HG03469 (cell line): ENCODE data around the gene TNNI3.
A peak's percentile ranks its signal among the peaks of the same experiment; 100 is the strongest.

Source experiments
- ATAC-seq: cut with Tn5 transposase; IDR thresholded peaks from one replicate; pipeline ENCODE4 v1.9.1; 2021; ENCODE audit warnings: mild to moderate bottlenecking, moderate library complexity, moderate number of reproducible peaks; ENCODE audit not compliant: unreplicated experiment

TNNI3 gene

DNA sequence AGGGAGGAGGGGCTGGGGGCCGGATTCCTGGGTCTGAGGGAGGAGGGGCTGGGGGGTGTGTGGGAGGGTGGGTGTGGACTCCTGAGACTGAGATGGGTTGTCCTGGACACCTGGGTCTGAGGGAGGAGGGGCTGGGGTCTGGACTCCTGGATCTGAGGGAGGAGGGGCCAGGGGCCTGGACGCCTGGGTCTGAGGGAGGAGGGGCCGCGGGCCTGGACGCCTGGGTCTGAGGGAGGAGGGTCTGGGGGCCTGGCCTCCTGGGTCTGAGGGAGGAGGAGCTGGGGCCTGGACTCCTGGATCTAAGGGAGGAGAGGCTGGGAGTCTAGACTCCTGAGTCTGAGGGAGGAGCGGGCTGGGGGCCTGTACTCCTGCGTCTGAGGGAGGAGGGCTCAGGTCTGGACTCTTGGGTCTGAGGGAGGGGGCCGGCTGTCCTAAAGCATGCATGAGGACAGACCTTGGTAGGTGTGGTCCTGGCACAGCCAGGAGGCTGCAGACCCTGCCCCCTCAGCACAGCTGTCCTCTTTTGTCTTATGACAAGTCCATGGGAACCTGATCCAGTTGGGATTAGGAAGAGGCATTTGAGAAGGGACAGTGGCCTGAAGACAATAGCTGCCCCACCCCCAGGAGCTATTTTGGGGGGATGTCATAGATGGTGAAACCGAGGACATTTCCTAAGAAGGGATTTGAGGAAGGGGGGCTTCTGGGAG lies 9.8 kb downstream of the TNNI3 start:
- no peak for ATAC-seq

DNA sequence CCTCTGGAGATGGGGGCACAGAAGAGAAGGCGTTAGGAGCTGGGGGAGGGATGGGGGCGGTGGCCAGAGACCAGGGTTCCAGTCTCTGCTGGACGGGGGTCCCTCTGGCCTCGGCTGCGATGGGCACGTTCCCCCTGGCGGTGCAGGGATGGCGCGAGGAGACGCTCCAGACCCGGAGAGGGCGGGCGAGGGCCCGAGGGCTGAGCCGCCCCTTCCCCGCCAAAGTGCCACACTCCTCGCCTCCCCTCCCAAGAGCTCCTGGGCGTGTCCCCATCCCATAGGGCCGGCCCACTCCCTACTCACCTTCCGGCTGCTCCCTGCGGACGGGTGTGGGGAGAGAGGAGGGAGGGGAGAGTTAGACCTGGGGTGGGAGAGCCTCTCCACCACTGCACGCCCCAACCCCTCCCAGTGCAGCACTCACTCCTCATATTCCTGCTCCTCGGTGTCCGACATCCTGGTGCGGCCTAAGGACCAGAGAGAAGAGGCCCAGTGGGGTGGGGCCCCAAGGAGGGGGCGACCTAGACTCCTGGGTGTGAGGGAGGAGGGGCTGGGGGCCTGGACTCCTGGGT lies 10.7 kb downstream of the TNNI3 start:
- no peak for ATAC-seq

DNA sequence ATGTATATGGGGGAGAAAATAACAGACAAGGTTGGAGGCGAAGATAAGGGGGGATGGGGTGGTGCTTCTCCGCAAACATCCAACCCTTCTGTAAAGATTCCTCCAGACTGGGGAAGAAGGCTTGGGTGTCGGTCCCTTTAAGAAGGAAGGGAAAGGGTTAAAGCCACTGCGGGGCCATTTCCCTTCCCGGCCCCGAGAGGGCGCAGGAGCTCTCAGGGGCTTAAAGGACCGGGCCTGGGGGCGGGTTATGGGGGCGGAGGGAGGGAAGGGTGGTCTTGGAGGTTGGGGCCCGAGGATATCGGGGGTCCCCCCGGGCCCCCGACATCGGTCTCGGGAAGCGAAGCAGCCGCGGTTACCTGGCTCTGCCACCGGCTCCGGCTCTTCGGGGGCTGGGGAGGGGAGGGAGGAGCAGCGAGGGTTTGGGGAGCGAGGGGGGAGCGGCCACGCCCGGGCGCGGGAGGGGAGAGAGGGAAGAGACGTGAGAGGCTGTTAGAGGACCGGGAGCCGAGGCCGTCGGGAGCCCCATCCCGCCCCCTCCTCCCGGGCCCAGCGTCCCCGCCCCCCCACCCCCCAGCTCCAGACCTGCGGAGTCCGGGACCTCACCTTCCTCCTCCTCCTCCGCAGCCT lies 11.3 kb downstream of the TNNI3 start:
- no peak for ATAC-seq

DNA sequence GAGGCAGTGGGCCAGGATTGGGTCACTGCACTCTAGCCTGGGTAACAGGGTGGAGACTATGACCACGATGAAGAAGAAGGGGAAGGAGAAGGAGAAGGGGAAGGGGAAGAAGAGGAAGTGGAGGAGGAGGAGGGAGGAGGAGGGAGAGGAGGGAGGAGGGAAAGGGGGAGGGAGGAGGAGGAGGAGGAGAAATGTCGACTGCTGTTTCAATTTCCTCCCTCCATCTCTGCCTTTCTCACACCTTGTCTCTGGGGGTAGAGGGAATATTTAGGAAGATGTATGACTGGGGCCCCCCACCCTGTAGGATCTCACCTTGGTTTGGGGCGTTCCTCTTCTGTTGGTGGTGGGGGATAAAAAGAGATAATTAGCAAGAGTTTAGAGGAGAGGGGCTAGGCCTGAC lies 12.3 kb downstream of the TNNI3 start:
- no peak for ATAC-seq

DNA sequence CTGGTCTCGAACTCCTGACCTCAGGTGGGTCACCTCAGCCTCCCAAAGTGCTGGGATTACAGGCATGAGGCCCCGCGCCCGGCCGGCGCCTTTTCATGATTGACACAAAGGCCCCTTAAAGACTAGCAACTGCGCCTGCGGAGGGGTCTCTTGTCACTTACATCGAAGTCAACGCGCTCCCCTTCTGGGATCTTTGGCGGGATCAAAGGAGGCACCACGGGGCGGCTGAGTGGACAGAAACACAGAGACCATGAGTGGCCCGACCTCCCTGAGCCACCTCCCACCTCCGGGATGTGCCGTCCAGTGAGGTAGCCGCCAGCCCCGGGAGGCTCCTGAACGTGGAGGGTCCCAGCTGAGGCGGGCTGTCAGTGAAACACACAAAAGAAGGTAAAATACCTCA lies 15.8 kb downstream of the TNNI3 start:
- no peak for ATAC-seq

DNA sequence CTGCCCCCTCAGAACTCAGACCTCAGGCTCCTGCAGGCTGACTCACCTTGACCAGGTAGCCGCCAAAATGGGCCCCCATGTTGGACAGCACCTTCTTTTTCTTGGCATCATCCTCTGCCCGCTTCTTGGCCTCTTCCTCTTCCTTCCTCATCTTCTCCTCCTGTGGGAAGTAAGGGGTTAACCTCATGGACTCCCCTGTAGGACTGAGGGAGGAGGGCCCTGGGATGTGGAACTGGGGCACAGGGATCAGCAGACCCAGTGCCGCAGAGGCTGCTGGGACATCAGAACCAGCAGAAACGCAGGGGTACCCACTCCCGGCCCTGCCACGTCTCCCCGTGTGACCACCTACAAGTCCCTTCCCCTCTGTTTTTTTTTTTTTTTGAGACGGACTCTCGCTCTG lies 19.6 kb downstream of the TNNI3 start:
- ATAC-seq = no peak

DNA sequence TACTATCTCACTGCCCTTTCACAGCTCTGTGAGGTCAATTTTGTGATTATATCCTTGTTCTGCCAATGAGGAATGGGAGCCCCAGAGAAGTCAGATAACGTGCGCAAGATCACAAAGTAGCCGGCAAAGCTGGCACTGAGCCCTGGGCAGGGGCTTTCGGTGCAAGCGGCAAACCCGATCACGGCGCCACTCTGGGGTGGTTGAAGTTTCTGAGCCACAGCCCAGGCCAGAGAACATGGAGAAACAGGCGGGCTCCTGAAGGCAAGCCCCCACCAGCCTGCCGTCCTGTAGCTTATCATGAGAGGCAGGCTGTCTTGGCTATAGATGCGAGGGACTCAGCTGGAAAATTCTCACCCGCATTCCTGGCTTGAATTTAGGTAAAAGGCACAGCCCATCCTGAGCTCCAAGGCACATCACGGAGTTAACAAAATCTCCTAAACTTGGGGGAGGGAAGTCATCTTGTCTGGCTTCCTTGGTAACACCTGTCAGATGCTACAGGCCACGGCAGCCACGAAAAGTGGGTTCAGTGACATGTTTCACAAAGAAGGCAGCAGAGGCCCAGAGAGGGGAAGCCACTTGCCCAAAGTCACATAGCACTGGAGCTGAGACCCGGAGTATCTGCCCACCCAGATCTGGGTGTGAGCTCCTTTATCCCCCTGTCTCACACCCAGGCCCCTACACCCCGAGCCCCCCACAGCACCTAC lies 21.0 kb downstream of the TNNI3 start:
- no peak for ATAC-seq

DNA sequence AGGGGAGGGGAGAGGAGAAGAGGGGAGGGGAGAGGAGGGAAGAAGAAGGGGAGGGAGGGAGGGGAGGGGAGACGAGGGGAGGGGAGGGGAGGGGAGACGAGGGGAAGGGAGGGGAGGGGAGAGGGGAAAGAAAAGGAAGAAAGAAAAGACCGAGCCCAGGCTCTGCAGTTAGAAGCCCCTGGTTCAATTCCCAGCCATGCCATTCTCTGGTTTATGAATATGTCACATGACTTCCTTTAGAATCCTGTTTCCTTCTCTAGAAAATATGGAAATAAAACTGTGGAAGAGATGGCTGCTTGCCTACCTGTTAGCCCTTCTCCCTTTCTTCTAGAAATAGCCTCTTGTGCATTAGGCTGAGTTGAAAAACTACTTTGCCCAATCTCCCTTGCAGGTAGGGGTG lies 22.8 kb downstream of the TNNI3 start:
- no peak for ATAC-seq

DNA sequence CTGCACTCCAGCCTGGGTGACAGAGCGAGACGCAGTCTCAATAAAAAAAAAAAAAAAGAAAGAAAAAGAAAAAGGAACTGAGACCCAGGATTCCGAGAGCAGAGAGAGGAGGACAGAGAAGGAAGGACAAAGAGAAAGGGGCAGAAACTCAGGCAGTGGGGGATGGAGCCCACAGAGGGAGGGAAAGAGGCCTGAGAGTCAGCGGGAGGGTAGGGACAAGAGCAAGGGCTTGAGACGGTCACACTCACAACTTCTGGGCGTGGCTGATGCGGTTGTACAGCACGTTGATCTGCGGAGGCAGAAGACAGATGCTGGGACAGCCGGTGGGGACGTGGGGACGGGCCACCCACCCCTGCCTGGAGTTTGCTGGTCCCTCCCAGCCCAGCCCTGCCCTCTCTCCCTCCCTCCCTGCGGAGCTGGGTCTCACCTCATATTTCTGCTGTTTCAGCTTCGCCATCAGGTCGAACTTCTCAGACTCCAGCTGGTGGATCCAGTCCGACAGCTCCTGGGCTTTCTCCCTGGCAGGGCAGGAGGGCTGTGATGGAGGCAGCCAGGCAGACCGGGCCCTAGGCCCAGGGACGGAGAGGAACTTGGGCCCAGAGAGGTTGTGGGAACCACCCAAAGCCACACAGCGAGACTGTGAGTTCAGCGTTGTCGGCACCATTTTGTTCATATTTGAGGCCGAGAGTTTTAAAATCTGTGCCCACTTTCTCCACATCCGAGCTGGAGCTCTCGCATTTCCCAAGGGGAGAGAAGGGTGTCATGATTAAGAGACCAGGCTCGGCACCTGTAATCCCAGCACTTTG lies 23.7 kb downstream of the TNNI3 start:
- no peak for ATAC-seq

DNA sequence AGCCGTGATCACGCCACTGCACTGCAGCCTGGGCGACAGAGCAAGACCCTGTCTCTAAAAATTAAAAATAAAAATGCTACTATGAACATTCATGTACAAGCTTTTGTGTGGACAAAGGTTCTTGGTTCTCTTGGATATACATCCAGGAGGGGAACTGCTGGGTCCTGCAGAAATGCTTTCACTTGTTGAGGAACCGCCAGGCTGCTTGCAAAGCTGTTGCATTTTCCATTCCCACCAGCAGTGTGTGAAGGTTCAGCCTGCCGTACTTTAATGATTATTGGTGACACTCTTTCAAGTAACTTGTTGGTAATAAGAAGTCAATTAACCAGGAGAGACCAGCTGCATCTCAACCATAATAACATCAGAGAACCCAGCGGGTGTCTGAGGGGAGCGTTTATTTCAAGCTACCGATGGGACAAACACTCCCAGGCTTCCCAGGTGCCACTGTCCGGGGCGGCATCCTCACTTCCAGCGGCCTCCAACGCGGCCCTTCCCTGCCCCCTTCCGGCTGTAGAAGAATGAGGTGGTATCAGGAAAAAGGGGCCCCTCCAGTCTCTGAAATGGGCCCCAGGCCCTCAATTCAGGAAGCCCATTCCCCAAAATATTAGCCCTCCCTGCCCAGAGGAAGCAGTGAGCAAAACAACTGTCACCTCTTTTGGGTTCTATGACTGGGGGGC lies 24.9 kb downstream of the TNNI3 start:
- no peak for ATAC-seq

DNA sequence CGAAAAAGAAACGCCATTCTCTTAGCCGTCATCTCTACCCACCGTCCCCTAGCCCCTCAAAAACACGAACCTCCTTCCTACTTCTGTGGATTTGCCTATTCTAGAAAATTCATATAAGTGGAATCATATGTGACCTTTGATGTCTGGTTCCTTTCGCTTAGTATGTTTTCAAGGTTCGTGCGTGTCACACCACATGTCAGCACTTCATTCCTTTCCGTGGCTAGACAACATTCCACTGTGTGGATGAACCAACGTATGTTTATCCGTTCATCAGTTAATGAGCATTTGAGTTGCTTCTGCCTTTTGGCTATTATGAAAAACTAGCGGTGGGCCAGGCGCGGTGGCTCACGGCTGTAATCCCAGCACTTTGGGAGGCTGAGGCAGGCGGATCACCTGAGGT lies 26.1 kb downstream of the TNNI3 start:
- ATAC-seq = no peak

DNA sequence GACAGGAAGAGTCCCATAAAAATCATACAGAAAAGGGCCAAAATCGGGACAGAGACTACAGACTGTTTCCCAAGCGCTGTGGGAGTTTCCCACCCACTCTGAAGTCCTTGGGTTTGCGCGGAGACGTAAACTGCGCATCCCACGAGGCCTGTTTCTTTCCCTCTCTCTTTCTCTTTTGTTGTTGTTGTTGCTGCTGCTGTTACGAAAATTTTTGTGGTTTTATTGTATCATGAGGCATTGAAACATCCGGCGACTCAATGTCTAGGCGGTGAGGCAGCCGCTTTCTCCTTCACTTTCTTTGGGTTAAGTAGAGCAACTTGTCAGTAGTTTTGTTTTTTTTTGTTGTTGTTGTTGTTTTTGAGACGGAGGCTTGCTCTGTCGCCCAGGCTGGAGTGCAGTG lies 38.5 kb downstream of the TNNI3 start:
- no peak for ATAC-seq

DNA sequence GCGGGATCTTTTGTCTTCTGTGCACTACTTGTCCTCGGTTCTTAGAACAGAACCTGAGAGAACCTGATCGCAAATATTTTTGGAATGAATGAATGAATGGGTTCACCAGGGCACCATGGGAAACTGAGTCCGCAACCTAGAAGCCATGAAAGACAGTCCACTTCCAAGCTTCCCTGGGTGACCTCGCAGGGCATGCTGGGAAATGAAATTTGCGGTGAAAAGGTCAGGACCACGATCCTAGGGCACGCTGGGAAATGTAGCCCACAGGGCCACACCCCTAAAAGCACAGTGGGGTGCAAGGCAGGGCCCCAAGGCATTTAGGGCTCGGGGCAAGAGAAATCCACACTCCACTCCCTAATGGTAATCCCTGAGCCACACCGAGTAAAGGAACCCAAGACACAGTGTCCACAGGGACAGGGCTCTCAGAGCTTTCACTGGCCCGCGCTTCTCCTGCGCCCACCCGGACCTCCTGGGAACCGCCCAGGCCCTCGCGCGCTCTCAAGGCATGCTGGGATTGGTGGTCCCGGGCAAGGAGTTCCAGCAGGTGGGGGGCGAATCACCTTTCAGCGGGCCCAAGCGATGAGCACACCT lies 39.0 kb downstream of the TNNI3 start:
- no peak for ATAC-seq

DNA sequence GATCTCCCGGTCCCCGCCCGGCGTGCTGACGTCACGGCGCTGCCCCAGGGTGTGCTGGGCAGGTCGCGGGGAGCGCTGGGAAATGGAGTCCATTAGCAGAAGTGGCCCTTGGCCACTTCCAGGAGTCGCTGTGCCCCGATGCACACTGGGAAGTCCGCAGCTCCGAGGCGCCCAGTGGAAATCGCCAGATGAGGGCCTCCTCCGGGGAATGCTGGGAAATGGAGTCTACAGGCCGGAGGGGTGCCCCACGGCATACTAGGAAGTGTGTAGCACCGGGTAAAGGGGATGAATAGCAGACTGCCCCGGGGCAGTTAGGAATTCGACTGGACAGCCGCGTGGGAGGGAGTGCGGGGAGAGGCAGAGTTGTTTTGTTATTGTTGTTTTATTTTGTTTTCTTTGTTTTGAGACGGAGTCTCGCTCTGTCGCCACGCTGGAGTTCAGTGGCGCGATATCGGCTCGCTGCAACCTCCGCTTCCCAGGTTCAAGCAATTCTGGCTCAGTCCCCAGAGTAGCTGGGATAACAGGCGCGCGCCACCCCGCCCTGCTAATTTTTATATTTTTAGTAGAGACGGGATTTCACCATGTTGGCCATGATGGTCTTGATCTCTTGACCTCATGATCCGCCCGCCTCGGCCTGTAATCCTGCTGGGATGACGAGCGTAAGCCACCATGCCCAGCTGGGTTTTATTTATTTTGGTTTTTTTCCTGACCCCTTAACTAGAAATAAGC lies 39.7 kb downstream of the TNNI3 start:
- ATAC-seq = peak; percentile 73

DNA sequence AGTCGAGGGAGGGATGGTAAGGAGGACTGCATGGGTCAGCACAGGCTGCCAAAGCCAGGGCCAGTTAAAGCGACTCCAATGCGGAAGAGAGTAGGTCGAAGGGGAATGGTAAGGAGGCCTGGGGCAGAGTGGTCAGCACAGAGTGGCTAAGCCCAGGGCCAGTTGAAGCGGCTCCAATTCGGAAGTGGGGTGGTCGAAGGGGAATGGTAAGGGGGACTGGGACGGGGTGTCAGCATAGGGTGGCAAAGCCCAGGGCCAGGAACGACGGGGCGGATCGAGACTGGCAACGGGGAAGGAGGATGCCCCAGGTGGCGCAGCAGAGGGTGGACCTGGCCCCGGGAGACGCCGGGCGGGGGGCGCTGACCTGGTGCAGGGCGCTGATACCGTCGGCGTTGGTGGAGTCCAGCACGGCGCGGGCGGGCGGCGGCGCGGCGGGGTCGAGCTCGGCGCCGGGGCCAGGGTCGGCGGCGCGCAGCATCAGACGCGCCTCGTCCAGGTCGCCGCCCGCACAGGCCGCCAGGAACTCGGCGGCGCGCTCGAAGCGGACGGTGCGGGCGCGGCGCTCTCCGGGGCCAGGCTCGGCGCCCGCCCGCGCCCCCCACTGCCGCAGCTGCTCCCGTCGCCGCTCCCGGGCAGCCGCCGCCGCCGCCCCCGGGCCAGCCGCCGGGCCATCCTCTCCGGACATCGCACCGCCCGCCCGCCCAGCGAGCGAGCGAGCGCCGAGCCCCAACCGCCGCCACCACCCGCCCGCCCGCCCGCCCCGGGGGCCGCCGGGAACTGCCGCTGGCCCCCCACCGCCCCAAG lies 40.5 kb downstream of the TNNI3 start, which contains the start of gene PPP1R12C:
TSS of gene PPP1R12C (minus strand) at position 779 of the 804 bp plus-strand sequence. CDS start at position 685, 94 bp downstream.
- ATAC-seq = no peak

DNA sequence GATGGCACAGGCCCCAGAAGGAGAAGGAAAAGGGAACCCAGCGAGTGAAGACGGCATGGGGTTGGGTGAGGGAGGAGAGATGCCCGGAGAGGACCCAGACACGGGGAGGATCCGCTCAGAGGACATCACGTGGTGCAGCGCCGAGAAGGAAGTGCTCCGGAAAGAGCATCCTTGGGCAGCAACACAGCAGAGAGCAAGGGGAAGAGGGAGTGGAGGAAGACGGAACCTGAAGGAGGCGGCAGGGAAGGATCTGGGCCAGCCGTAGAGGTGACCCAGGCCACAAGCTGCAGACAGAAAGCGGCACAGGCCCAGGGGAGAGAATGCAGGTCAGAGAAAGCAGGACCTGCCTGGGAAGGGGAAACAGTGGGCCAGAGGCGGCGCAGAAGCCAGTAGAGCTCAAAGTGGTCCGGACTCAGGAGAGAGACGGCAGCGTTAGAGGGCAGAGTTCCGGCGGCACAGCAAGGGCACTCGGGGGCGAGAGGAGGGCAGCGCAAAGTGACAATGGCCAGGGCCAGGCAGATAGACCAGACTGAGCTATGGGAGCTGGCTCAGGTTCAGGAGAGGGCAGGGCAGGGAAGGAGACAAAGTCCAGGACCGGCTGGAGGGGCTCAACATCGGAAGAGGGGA lies 41.2 kb downstream of the TNNI3 start:
- no peak for ATAC-seq

DNA sequence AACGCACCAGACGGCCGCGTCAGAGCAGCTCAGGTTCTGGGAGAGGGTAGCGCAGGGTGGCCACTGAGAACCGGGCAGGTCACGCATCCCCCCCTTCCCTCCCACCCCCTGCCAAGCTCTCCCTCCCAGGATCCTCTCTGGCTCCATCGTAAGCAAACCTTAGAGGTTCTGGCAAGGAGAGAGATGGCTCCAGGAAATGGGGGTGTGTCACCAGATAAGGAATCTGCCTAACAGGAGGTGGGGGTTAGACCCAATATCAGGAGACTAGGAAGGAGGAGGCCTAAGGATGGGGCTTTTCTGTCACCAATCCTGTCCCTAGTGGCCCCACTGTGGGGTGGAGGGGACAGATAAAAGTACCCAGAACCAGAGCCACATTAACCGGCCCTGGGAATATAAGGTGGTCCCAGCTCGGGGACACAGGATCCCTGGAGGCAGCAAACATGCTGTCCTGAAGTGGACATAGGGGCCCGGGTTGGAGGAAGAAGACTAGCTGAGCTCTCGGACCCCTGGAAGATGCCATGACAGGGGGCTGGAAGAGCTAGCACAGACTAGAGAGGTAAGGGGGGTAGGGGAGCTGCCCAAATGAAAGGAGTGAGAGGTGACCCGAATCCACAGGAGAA lies 42.0 kb downstream of the TNNI3 start:
- no peak for ATAC-seq
